PC-9 (cell line): ENCODE data around the gene AIP. TPM values are rescaled to one million over a fixed set of nuclear protein-coding genes. Genes with fewer than 3 reads are reported as not detected.

ENCODE experiments used
- BruUV-seq: library from RNA; stranded (reverse); fragments of 400-500 nt; replicated peaks from 2 replicates; lab custom pipeline; 2021; lab: Mats Ljungman, UMichigan
- CTCF ChIA-PET: fragments of 300-600 bp; sonication (Branson Sonifier 250); formaldehyde crosslinking; loops from one replicate; lab custom pipeline; 2022; ENCODE audit warnings: antibody characterized with exemption; lab: Charles Lee
- POLR2A ChIA-PET: fragments of 300-600 bp; sonication (Branson Sonifier 250); formaldehyde crosslinking; loops from one replicate; lab custom pipeline; 2022; ENCODE audit warnings: antibody characterized with exemption; ENCODE audit not compliant: unreplicated experiment; lab: Charles Lee
- DNase-seq, 2 experiments: peaks; one replicate each; pipeline versions ENCODE4 v3.0.0 to v3.0.0-alpha.2; 2015 to 2022; ENCODE audit warnings: mixed read lengths in 1 of 2
- H2AFZ ChIP-seq: fragments of 200-600 bp; sonication (generic); 2 replicates; pipeline ENCODE4 v1.8.1; 2017; ENCODE audit warnings: antibody characterized with exemption
- H3F3A ChIP-seq: fragments of 200-600 bp; sonication (generic); 2 replicates; pipeline ENCODE4 v1.8.1; 2017; ENCODE audit warnings: antibody characterized with exemption, mild to moderate bottlenecking, low read depth; ENCODE audit not compliant: insufficient read depth
- H3K27ac ChIP-seq: fragments of 200-600 bp; sonication (generic); 2 replicates; pipeline ENCODE4 v1.6.1; 2016; ENCODE audit warnings: mixed run types
- H3K27me3 ChIP-seq: fragments of 200-600 bp; sonication (generic); 2 replicates; pipeline ENCODE4 v1.6.1; 2016; ENCODE audit warnings: low read depth, mixed run types; ENCODE audit not compliant: insufficient read depth
- H3K36me3 ChIP-seq: fragments of 200-600 bp; sonication (generic); 2 replicates; pipeline ENCODE4 v1.6.1; 2016; ENCODE audit warnings: low read depth, mixed run types
- H3K4me1 ChIP-seq: fragments of 200-600 bp; sonication (generic); replicated peaks from 2 replicates; pipeline ENCODE4 v1.6.1; 2016; ENCODE audit warnings: mixed run types; ENCODE audit not compliant: insufficient read depth
- H3K4me2 ChIP-seq: fragments of 200-600 bp; sonication (generic); 2 replicates; pipeline ENCODE4 v1.6.1; 2017; ENCODE audit warnings: mixed run types
- H3K4me3 ChIP-seq: fragments of 200-600 bp; sonication (generic); 2 replicates; pipeline ENCODE4 v1.6.1; 2016; ENCODE audit warnings: mixed run types
- H3K79me2 ChIP-seq: fragments of 200-600 bp; sonication (generic); 2 replicates; pipeline ENCODE4 v1.6.1; 2017; ENCODE audit warnings: low read depth, mixed run types
- H3K9me2 ChIP-seq: fragments of 200-600 bp; sonication (generic); 2 replicates; pipeline ENCODE4 v1.8.1; 2017; ENCODE audit warnings: mild to moderate bottlenecking; ENCODE audit not compliant: insufficient read depth
- H3K9me3 ChIP-seq: fragments of 200-600 bp; sonication (generic); 2 replicates; pipeline ENCODE4 v1.8.1; 2016; ENCODE audit warnings: low read depth; ENCODE audit not compliant: insufficient read depth
- H4K20me1 ChIP-seq: fragments of 200-600 bp; sonication (generic); 2 replicates; pipeline ENCODE4 v1.8.1; 2017; ENCODE audit not compliant: insufficient read depth
- CTCF ChIP-seq: fragments of 200-600 bp; sonication (generic); conservative IDR thresholded peaks from 2 replicates; pipeline ENCODE4 v1.6.1; 2017; ENCODE audit warnings: mixed run types, antibody characterized with exemption, mild to moderate bottlenecking, moderate library complexity
- EZH2 ChIP-seq: fragments of 200-600 bp; sonication (generic); IDR thresholded peaks from 2 replicates; pipeline ENCODE4 v1.8.0; 2017; ENCODE audit warnings: antibody characterized with exemption, low read depth
- intact Hi-C: fragments of 100-400 bp; cut with micrococcal nuclease; formaldehyde crosslinking; loops from one replicate; pipeline ENCODE4 v1.10.0; 2022; ENCODE audit not compliant: unreplicated experiment
- total RNA-seq: library from RNA; stranded (reverse); gene quantifications from 2 replicates; pipeline ENCODE4 v1.2.3, GENCODE V29; 2021

The AIP gene
- total RNA-seq, 1 experiment from 2014 or later = 95.3 TPM

DNA sequence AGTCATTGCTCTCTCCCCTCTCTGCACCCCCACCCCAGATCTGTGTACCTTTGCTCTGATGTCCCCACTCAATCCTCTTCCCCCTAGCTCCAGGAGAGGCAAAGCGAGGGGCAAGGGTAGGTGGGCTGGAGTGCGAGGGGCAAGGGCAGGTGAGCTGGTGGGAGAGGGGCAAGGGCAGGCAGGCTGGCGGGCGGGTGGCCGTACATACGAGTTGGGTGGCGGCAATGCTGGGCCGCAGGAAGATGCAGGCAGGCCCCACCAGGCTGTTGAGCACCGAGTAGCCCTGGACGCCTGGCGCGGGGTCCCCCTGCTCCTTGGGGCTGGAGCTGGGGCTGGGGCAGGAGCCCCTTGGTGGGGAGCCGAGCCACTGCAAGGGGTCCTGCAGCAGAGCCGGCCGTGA, 39.5 kb downstream of the AIP start:
- no TSS peak for BruUV-seq
- Histone ChIP-seq H2AFZ (no peak overlapping the region), H3K4me2 (no peak overlapping the region), H3K36me3 (no peaks in the 10 kb centered on the region), H3K27me3 (peaks cover 23% of the 10 kb centered on the region), H3K9me3 (no peaks in the 10 kb centered on the region), H3K9me2 (no peaks in the 10 kb centered on the region), H4K20me1 (no peaks in the 10 kb centered on the region), H3F3A (no peaks in the 10 kb centered on the region), H3K4me1 (no peaks in the 10 kb centered on the region), H3K79me2 (no peaks in the 10 kb centered on the region), H3K27ac (no peak overlapping the region), H3K4me3 (no peak overlapping the region)
- POLR2A ChIA-PET = interaction anchor here (0.6 kb wide), 1 partner anchor 266 kb away, joined by 3 read pairs; no protein-coding TSS in a partner anchor
- TF ChIP-seq CTCF = no peak
- TF ChIP-seq EZH2 = no peak
- intact Hi-C loops = no loop called here
- DNase-seq = no peak
- CTCF ChIA-PET = no interaction called here

- Histone ChIP-seq H2AFZ (no peak within 1 kb of the TSS), H3K4me3 (no peak within 1 kb of the TSS), H4K20me1 (no peaks in the 10 kb centered on the region), H3K27me3 (peaks cover 23% of the 10 kb centered on the region), H3K79me2 (no peaks in the 10 kb centered on the region), H3K4me1 (no peaks in the 10 kb centered on the region), H3K4me2 (no peak within 1 kb of the TSS), H3K27ac (no peak within 1 kb of the TSS), H3K9me2 (no peaks in the 10 kb centered on the region), H3K9me3 (no peaks in the 10 kb centered on the region), H3K36me3 (no peaks in the 10 kb centered on the region), H3F3A (no peaks in the 10 kb centered on the region)
- CTCF ChIA-PET = interaction anchor here (0.6 kb wide), 1 partner anchor 39 kb away, joined by 6 read pairs; no protein-coding TSS in a partner anchor
- intact Hi-C loops = no loop called here
- DNase-seq = no peak
- TF ChIP-seq CTCF (no peak), EZH2 (no peak)
- no TSS peak for BruUV-seq
- POLR2A ChIA-PET = interaction anchor here (0.6 kb wide), 1 partner anchor 265 kb away, joined by 3 read pairs; no protein-coding TSS in a partner anchor
Observed at GRCh38 chr11:67522844-67523555, 40.2 kb downstream of the AIP start, which contains the start of gene CABP2. TSS of gene CABP2 (minus strand) at chr11:67523446. CDS start at chr11:67523326, 120 bp downstream.

DNA sequence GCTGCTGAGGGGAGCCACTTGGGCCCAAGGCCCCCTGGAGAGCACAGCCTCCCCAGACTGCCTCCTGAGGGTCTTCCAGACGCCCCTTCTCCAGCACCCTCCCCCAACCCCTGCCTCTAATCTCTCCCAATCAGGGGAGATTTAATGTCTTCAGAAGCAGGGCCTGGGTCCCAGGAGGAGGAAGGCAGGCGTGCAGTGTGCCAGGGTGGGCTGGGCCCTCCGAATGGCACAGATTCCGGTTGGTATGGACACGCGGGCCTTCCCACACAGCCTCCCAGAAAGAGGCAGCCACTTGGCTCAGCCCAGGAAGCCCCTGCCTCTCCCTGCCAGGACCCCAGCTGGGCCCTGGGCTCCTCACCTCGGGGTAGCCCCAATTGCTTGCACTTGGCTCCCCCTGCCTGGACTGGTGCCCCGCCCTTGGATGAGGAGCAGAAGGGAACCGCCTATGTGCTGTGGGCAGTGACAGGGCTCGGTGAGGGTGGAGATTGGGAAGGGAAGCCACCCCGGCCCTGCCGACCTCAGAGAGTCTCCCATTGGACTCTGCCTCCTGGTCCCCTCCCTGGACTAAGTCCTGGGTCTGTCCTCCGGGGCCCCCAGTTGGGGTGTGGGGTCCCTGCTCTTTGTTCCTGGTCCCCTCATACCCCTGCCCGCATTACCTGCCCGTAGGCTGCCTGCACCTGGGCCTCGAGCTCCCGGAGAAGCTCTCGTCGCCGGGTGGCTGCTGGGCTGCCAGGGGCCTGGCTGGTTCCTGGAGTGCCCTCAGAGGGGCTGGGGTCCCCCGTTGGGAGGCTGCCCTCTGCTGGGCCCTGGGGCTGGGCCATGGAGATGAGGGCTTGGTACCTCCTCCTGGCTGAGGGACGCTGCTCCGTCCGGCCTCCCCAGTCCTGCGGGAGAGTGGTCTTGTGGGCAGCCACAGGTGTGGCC, 41.0 kb downstream of the AIP start:
- intact Hi-C loops = no loop called here
- Histone ChIP-seq H3F3A (no peaks in the 10 kb centered on the region), H3K27ac (no peak overlapping the region), H3K4me3 (no peak overlapping the region), H3K36me3 (no peaks in the 10 kb centered on the region), H3K4me1 (peaks cover 6% of the 10 kb centered on the region; the same call in 1 of the 2 replicates), H3K79me2 (no peaks in the 10 kb centered on the region), H3K9me2 (no peaks in the 10 kb centered on the region), H3K9me3 (0 out of 2 replicates have a peak, but pooled peaks cover 6% of the 10 kb centered on the region), H2AFZ (no peak overlapping the region), H3K4me2 (no peak overlapping the region), H4K20me1 (no peaks in the 10 kb centered on the region), H3K27me3 (peaks cover 18% of the 10 kb centered on the region)
- BruUV-seq = no TSS peak
- TF ChIP-seq EZH2 (no peak), CTCF (no peak)
- ChIA-PET CTCF (interaction anchor here (0.6 kb wide), 1 partner anchor 39 kb away, joined by 6 read pairs; no protein-coding TSS in a partner anchor), POLR2A (no interaction called here)
- no peak for DNase-seq
